NCI-H345 treated with DMSO at 0.1 percent for 48 hours (cell line): ENCODE results near the gene HSD3B7.
A peak's percentile ranks its signal among the peaks of the same experiment; 100 is the strongest.

Source experiments
- DNase-seq: peaks from one replicate; lab custom pipeline; 2025; ENCODE audit not compliant: unreplicated experiment; lab: John Stamatoyannopoulos, UW

The HSD3B7 gene

DNA sequence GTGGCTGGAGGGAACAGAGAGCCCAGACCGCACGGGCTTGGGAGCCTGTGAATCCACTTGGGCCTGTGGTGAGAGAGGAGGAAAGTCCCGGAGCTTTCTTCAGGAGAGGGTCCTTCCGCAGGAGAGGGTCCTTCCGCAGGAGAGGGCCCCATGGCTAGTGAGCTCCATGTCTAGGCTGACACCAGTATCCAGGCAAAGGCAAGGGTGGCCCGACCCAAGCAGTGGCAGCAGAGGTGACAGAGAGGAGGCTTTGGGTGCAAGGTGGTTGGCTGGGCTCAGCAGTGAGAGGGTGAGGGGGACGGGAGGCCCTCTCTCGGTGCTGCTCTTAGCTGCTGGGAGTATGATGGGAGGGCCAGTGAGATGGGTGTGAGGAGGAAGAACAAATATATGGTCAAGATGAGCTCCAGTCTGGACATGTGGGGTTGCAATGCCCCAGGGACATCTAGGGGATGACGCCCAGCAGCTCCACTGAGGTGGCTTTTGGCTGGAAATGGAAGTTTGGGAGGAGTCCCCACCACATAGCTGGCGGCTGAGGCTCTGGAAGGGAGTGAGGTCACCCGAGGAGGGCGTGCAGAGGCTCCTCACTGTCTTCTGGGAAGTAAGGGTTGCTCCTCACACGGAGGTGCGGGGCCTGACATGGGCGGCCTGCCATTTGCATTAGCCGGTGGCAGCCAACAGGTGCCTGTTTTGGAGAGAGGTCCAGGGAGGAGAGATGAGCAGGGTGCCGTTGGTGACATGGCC lies 2.3 kb upstream of the HSD3B7 start:
- no peak for DNase-seq

DNA sequence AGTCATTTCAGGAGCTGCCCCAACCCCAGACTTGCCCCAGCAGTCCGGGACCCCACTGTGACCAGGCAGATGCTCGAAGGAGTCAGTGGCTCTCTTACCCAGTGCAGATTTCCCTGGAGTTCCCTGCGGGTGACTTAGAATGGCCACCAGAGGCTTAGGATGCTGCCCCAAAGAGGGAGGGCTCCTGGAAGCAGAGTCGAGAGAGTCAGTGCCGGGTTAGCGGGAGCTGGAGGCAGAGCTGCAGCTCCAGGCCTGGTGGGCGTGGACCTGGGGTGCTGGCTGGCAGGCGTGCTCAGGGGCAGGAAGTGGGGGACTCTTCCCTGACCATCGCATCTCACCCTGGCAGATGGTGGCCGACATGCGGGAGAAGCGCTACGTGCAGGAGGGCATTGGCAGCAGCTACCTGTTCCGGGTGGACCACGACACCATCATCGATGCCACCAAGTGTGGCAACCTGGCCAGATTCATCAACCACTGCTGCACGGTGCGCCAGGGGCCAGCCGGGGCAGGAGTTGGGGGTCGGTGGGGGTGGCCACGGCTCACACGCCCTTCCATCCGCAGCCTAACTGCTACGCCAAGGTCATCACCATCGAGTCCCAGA lies 1.6 kb upstream of the HSD3B7 start:
- no peak for DNase-seq

DNA sequence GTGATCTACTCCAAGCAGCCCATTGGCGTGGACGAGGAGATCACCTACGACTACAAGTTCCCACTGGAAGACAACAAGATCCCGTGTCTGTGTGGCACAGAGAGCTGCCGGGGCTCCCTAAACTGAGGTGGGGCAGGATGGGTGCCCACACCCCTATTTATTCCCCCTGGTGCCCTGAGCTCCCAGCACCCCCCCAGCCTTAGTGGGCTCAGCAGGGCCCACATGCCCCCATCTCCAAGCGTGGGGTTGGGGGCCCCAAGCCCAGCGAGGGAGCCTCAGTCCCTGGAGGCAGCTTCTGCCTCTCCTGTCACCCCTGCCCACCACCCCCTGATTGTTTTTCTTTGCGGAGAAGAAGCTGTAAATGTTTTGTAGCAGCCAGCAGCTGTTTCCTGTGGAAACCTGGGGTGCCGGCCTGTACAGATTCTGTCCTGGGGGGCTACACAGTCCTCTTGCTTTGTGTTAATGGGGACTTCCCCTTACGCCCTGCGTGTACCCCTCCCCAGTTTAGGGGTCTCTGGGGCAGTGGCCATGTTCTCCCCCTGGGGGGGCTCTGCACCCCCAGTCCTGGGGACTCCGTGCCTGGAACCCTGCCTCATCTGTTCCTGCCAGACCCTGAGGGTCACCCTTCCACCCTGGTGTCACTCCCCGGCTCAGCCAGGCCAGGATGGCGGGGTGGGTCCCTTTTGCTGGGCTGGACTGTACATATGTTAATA lies 953 bp upstream of the HSD3B7 start:
- DNase-seq: no peak

DNA sequence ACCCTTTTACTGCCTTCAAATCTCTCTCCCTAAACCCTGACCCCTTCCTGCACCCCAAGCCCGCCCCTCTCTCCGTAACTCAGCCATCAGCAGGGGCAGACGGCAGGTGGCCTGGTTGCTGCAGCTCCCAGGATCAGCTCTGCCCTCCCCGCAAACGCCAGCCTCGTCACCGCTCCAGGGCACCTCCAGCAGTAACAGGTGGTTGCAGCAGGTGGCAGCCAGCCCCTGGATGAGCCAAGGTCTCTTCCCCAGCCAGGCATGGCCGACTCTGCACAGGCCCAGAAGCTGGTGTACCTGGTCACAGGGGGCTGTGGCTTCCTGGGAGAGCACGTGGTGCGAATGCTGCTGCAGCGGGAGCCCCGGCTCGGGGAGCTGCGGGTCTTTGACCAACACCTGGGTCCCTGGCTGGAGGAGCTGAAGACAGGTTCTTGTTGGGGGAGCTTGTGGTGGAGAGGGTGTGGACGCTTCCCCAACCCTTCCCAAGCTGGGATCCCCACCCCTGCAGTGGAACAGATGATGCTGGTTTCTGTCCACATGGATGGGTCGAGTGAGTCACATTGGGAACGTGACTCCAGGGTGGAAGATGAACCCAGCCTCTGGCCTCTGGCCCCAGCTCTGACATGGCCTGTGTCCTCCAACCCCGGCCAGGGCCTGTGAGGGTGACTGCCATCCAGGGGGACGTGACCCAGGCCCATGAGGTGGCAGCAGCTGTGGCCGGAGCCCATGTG lies 558 bp downstream of the HSD3B7 start:
- peak; percentile 85 for DNase-seq

DNA sequence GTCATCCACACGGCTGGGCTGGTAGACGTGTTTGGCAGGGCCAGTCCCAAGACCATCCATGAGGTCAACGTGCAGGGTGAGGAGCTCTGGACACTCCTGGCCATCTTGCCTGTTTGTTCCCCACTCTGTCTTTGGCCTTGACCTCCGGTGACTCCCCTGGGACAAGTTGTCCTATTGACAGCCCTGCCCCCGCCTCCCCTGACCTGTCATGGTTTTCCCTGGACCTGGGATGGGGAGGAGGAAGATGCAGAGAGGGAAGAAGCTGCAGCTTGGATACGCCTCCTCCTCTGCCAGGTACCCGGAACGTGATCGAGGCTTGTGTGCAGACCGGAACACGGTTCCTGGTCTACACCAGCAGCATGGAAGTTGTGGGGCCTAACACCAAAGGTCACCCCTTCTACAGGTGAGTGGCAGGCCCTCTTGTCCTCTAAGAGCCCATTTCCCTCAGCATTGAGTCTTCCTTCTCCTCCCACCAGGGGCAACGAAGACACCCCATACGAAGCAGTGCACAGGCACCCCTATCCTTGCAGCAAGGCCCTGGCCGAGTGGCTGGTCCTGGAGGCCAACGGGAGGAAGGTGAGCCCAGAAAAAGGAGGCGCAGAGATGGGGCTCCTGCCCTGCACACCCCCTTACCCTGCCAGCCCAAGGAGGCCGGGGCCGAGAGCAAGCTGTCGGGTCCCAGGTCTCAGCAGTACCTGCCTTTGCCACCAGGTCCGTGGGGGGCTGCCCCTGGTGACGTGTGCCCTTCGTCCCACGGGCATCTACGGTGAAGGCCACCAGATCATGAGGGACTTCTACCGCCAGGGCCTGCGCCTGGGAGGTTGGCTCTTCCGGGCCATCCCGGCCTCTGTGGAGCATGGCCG lies 1.4 kb downstream of the HSD3B7 start:
- no peak for DNase-seq

DNA sequence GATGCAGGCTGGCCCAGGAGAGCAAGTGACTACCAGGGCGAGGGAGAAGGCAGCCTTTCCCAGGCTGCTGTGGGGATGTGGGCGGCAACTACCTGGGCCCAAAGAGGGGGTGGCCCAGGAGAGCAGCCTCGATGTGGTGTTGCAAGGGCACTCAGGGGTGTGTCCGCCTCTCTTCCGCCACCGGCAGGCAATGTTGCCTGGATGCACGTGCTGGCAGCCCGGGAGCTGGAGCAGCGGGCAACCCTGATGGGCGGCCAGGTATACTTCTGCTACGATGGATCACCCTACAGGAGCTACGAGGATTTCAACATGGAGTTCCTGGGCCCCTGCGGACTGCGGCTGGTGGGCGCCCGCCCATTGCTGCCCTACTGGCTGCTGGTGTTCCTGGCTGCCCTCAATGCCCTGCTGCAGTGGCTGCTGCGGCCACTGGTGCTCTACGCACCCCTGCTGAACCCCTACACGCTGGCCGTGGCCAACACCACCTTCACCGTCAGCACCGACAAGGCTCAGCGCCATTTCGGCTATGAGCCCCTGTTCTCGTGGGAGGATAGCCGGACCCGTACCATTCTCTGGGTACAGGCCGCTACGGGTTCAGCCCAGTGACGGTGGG lies 2.7 kb downstream of the HSD3B7 start:
- DNase-seq: no peak

DNA sequence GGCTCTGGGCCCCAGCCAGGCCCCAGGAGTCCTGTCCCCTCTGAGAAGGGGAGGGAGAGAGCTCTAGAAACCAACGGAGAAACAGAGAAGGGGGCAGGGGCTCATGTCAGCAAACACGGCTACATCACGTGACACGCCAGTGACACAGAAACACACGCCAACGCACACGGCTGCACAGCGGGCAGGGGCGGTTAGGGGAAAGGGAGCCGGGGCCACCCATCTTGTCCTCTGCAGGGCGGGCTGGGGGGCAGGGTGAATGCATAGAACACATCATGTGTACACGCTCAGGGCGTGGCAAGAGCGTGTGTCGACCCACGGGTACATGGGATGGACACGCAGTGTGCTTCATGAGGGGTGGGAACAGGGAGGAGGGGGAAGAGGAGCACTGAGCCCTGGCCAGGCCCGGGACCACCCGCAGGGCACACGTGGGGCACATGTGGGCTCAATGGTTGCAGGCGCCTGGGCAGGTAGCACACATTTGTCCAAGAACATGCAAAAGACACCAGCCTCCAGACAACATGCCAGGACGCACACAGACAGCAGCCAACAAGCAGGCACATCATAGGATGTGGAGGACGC lies 4.6 kb downstream of the HSD3B7 start:
- DNase-seq: no peak

DNA sequence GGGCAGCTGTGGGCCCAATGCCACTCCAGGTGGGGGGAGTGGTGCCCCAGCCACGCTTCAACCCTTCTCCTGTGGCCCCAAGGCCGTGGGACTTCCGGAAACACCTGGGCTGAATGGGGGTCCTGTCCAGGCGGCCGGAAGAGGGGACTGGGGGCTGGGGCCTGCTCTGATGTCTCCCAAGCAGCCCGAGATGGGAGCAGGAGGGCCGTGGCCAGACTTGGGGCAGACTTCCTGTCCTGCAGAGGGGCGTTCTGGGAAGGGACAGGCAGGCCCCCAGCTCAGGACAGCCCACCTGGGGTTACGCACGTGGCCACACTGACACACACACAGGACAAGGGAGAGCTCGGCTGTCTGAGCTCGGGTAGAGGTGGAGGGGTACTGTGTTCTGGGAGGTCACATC lies 5.1 kb downstream of the HSD3B7 start:
- no peak for DNase-seq

DNA sequence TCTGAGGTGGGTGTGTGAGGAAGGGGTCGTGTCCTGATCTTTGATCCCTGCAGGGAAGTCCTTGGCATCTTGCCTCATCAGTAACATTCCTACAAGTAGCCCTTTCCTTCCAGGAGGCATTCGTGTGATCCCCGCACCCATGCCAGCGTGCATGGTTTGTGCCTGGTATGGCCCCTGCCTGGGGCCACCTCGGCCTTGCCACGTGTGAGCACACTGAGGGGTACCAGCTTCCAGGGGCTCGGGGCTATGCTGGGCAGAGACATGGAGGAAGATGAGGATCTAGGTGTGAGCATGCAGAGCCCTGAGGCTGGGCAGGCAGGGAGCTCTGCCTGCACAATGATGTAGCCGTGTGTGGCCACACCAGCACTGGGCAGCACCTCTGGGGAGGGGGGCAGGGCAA lies 6.0 kb downstream of the HSD3B7 start:
- no peak for DNase-seq

DNA sequence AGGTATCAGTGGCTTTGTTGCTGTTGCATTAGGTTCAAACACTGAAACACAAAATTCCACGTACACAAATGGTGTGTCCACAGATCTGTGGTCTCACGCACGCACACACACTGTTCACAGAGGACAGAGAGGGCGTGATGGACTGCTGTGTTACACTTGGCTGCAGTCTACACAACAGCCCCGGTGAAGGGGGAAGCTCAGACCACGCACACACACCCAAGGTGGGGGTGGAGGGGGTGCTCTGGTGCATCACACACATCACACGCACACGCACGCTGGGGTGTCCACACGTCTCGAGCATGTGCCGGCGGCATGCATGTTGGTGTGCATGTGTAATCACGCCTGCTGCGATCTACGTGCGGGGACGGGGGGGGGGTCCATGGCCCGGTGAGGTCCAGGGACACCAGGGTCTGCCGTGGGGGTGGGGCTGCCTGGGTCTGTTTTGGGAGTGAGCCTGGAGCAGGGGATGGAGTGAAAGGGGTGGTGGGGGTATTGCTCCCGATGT lies 7.3 kb downstream of the HSD3B7 start:
- DNase-seq: no peak

DNA sequence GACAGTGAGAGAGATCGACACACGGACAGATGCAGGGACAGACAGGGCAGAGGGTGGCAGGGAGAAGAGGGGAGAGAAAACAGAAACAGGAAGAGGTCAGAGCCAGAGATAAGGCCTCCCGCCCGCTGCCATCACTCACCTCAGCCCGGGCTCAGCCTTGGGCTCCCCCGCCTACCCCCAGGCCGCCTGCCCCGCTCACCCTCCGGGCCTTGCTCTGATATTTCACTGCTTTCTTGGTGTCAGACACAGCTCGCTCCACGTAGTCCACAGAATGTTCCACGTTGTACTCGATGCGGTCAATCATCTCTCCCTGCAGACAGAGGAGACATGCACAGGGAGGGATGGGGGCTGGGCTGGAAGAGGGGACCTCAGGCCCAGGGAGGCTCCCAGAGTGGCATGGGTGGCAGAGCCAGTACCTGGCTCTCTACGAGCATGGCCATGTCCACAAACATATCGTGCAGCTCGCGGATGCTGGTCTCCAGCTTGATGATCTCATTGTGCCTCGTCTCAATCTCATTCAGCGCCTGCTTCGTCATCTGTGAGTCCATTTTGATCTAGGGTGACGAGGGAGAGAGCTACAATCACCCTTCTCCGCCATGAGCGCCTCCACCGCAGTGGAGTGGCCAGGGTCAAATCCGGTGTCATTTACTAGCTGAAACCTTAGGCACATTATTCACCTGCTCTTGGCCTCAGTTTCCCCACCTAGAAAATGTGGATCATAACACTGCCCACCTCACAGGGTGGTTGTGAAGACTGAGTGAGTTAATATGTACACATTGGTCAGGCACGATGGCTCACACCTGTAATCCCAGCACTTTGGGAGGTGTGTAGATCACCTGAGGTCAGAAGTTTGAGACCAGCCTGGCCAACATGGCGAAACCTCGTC lies 8.2 kb downstream of the HSD3B7 start:
- no peak for DNase-seq

DNA sequence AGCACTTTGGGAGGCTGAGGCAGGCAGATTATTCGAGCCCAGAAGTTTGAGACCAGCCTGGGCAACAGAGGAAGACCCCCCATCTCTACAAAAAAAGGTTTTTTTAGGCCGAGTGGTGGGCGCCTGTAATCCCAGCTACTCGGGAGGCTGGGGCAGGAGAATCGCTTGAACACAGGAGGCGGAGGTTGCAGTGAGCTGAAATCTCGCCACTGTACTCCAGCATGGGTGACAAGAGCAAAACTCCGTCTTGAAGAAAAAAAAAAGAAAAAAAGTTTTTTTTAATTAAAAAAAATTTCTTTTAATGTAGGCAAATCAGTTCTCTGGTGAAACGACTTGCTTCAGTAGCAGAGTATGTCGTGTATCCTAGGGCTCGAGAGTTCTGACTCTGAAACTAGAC lies 10.9 kb downstream of the HSD3B7 start:
- no peak for DNase-seq

DNA sequence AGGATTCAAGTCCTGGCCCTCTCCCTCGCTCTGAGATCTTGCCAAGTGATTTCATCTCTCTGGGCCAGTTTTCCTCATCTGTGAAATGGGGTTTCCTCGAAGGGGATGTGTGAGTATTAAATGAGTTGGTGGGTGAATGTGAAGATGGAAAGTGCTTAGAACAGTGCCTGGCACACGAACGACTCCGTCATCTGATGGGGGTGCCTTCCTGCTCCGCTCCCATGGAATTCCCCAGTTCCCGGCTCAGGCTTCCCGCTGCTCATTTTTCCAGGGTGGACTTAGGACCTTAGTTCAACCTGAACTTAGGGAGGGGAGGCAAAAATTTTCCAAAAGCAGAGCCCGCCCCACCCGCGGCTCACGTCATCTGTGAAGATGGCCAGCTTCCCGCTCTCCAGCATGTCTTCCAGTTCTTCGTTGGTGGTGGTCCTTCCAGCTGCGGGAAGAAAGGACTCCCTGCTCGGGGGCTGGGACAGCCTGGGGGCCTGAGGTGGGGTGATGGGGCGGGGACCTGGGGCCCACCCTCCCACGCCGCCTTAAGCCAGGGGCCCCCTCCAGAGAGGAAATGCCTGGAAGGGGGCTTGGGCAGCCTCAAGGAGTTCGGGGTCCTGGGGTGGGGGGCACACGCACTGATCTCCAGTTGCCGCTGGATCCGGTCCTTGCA lies 11.4 kb downstream of the HSD3B7 start:
- DNase-seq: no peak

DNA sequence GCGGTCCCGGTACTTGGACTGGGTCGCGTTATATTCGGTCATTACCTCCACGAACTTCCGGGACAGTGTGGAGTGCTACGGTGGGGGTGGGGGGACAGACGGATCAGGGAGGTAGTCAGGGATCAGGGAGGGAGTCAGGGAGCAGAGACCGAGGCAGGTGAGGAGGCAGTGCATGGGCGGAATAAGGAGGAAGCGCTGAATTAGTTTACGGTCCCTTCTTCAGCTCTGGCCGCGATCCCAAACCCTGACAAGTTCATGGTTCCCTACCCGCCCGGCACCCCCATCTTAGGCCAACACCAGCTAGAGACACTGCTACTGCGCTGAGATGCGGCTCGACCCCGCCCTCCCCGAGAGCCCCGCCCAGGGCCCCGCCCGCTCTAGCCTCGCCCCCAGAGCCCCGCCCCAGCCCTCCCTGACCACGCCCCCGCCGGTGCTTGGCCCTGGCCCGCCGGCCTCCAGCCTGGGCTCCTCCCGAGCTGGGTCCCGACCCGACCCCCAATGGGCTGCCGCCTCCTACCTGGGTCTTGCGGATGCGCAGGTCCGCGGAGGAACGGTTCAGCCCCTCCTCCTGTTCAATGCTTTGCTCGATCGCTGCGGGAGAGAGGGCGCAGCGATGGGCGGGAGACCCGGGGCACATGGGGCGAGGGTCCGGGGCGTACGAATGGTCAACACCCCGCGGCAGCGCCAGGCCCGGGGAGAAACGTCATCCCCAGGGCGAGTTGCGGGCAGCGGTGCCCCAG lies 12.1 kb downstream of the HSD3B7 start:
- DNase-seq: peak; percentile 20

DNA sequence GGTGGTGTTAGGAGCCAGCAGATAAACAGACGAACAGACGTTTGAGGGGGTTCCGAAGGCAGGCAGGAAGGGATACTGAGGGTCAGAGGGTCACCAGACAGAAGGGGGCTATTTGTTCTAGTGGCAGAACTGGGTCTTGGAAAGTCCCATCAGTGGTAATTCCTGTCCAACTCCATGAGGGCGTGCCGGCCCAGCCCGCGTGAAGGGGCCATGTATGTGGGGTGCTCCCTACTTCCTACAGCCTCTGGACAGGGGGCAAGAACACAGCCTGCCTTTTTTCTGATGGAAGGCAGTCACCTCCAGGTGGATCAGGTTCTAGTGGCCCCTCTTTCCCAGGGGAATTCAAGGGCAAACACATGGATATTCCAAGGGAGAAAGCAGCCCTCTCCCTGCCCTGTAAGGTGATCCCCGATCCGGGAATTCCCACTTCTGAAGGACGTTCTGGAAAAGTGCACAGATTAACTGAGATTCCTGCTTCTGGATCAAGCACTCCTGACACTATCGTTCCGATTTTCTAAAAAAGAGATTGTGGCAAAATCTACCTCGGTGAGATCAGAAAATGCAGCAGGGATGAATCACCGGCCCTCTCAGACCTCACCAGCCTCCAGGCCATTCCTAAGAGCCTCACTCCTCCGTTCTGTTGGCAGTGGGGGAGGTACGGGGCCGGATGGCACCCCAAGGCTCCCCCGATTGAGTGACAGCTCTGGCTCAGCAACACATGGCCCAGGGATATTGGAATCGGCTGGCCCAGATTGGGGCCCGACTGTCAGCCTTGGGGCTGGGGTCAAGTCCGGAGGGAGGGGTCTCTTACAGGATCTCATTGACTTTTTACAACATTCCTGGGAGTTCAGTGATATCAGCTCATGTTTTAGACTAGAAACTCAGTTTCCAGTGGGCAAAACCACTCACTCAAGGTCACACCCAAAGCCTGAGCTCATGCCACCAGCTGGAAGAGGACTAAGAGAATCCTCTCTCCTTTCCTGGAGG lies 13.0 kb downstream of the HSD3B7 start:
- DNase-seq: no peak
